Measurements from ENCODE around the gene GH2.

Gene GH2

GRCh38 chr17:63841350-63842172, 40.2 kb downstream of the GH2 start:
- DNase-seq (ENCODE audit: low spot score), result peak; percentile 78

GRCh38 chr17:63840591-63841349, 41.0 kb downstream of the GH2 start:
- DNase-seq (ENCODE audit: low spot score), result no peak

GRCh38 chr17:63838631-63839171, 43.0 kb downstream of the GH2 start:
- DNase-seq (ENCODE audit: low spot score), result peak; percentile 62

GRCh38 chr17:63837962-63838600, 43.7 kb downstream of the GH2 start:
- DNase-seq (ENCODE audit: low spot score), result no peak

GRCh38 chr17:63837480-63837879, 44.3 kb downstream of the GH2 start:
- no peak for DNase-seq (ENCODE audit: low spot score)

GRCh38 chr17:63836811-63837210, 44.9 kb downstream of the GH2 start:
- no peak for DNase-seq (ENCODE audit: low spot score)

- DNase-seq (ENCODE audit: low spot score), result no peak
These were observed 46.5 kb downstream of the GH2 start for GRCh38 chr17:63835167-63835720.

- peak; percentile 85 for DNase-seq (ENCODE audit: low spot score)
These were observed 47.1 kb downstream of the GH2 start for GRCh38 chr17:63834431-63835166.

- DNase-seq (ENCODE audit: low spot score), result no peak
These were observed 47.9 kb downstream of the GH2 start for GRCh38 chr17:63833741-63834373.

GRCh38 chr17:63833026-63833740, 48.6 kb downstream of the GH2 start:
- DNase-seq (ENCODE audit: low spot score), result no peak

- no peak for DNase-seq (ENCODE audit: low spot score)
These were observed 49.3 kb downstream of the GH2 start for GRCh38 chr17:63832455-63832854.

GRCh38 chr17:63832014-63832413, 49.7 kb downstream of the GH2 start:
- no peak for DNase-seq (ENCODE audit: low spot score)

- no peak for DNase-seq (ENCODE audit: low spot score)
These were observed 50.2 kb downstream of the GH2 start for GRCh38 chr17:63831505-63831904.

GRCh38 chr17:63830904-63831491, 50.7 kb downstream of the GH2 start:
- no peak for DNase-seq (ENCODE audit: low spot score)

GRCh38 chr17:63830278-63830677, 51.5 kb downstream of the GH2 start:
- no peak for DNase-seq (ENCODE audit: low spot score)

Measured in ecto neural progenitor cell (in vitro differentiated cells).